DND-41 (cell line): Measurements from ENCODE around the gene RNPEP.

ENCODE experiments used
- ATAC-seq: fragments of 200-7000 bp; cut with Tn5 transposase; 3 replicates; pipeline ENCODE4 v1.9.1; 2021; ENCODE audit warnings: low read depth; ENCODE audit not compliant: insufficient read depth
- DNase-seq: peaks from one replicate; pipeline ENCODE4 v3.0.0-alpha.2; 2020
- H2AFZ ChIP-seq: 2 replicates; pipeline ENCODE4 v1.6.0; 2012; ENCODE audit warnings: low read depth, low read length
- H3K27ac ChIP-seq: 2 replicates; pipeline ENCODE4 v1.5.1; 2012; ENCODE audit warnings: low read length, inconsistent platforms
- H3K27me3 ChIP-seq: fragments of 200-600 bp; sonication (generic); 2 replicates; pipeline ENCODE4 v1.6.0; 2012; ENCODE audit warnings: low read length, mild to moderate bottlenecking, inconsistent platforms; ENCODE audit not compliant: insufficient read depth, poor library complexity
- H3K36me3 ChIP-seq: 2 replicates; pipeline ENCODE4 v1.5.1; 2012; ENCODE audit warnings: low read length, inconsistent platforms; ENCODE audit not compliant: insufficient read depth
- H3K4me1 ChIP-seq: 2 replicates; pipeline ENCODE4 v1.5.1; 2012; ENCODE audit warnings: mild to moderate bottlenecking, low read length; ENCODE audit not compliant: insufficient read depth
- H3K4me2 ChIP-seq: 2 replicates; pipeline ENCODE4 v1.6.0; 2012; ENCODE audit warnings: mild to moderate bottlenecking, moderate library complexity, low read length, inconsistent platforms; ENCODE audit not compliant: insufficient read depth
- H3K4me3 ChIP-seq, 2 experiments: fragments of 200-600 bp in 1 of 2; shearing (Covaris generic) in 1 of 2; 2 replicates each; pipeline ENCODE4 v1.5.1; 2012 to 2016; ENCODE audit warnings: inconsistent platforms in 2 of 2, low read length in 2 of 2, mild to moderate bottlenecking in 2 of 2, low read depth in 1 of 2, moderate library complexity in 1 of 2
- H3K79me2 ChIP-seq: 2 replicates; pipeline ENCODE4 v1.6.0; 2012; ENCODE audit warnings: low read length, inconsistent platforms; ENCODE audit not compliant: insufficient read depth
- H3K9ac ChIP-seq: 2 replicates; pipeline ENCODE4 v1.6.0; 2012; ENCODE audit warnings: low read depth, mild to moderate bottlenecking, inconsistent platforms, low read length, moderate library complexity
- H3K9me3 ChIP-seq: 2 replicates; pipeline ENCODE4 v1.5.1; 2012; ENCODE audit warnings: low read length, moderate library complexity, mild to moderate bottlenecking, inconsistent platforms; ENCODE audit not compliant: insufficient read depth, severe bottlenecking
- H4K20me1 ChIP-seq: 2 replicates; pipeline ENCODE4 v1.6.0; 2012; ENCODE audit warnings: low read length; ENCODE audit not compliant: insufficient read depth
- CTCF ChIP-seq: IDR thresholded peaks from 2 replicates; pipeline ENCODE4 v1.5.1; 2012; ENCODE audit warnings: borderline replicate concordance, low read length, moderate library complexity, mild to moderate bottlenecking; ENCODE audit not compliant: poor library complexity, severe bottlenecking; ENCODE audit errors: extremely low read depth
- EZH2 ChIP-seq: IDR thresholded peaks from 3 replicates; pipeline ENCODE4 v1.6.1; 2012; ENCODE audit warnings: borderline replicate concordance, low read depth, mild to moderate bottlenecking, moderate library complexity, low read length, inconsistent platforms; ENCODE audit not compliant: severe bottlenecking

Gene RNPEP

GRCh38 chr1:201944639-201945038 lies 37.8 kb upstream of the RNPEP start:
- Histone ChIP-seq H3K4me1 (no peaks in the 10 kb centered on the region), H3K36me3 (no peaks in the 10 kb centered on the region), H3K4me2 (no peak overlapping the region), H3K9ac (no peak overlapping the region), H3K27me3 (peaks cover 28% of the 10 kb centered on the region), H3K9me3 (no peaks in the 10 kb centered on the region), H4K20me1 (0 out of 2 replicates have a peak, but pooled peaks cover 5% of the 10 kb centered on the region), H3K4me3 (no peak overlapping the region), H3K27ac (no peak overlapping the region), H3K79me2 (no peaks in the 10 kb centered on the region), H2AFZ (no peak overlapping the region)
- no peak for TF ChIP-seq CTCF
- no peak for TF ChIP-seq EZH2
- no peak for DNase-seq
- ATAC-seq = no peak

GRCh38 chr1:201945157-201945556 lies 37.3 kb upstream of the RNPEP start:
- Histone ChIP-seq H3K9me3 (no peaks in the 10 kb centered on the region), H3K79me2 (no peaks in the 10 kb centered on the region), H3K9ac (no peak overlapping the region), H4K20me1 (0 out of 2 replicates have a peak, but pooled peaks cover 5% of the 10 kb centered on the region), H3K27me3 (peaks cover 30% of the 10 kb centered on the region), H3K36me3 (no peaks in the 10 kb centered on the region), H3K27ac (no peak overlapping the region), H3K4me2 (no peak overlapping the region), H3K4me1 (no peaks in the 10 kb centered on the region), H3K4me3 (no peak overlapping the region), H2AFZ (no peak overlapping the region)
- no peak for TF ChIP-seq EZH2
- TF ChIP-seq CTCF = peak; percentile 32
- ATAC-seq = no peak
- no peak for DNase-seq

GRCh38 chr1:201945863-201946223 lies 36.6 kb upstream of the RNPEP start:
- TF ChIP-seq CTCF (no peak), EZH2 (no peak)
- Histone ChIP-seq H3K27me3 (peaks cover 30% of the 10 kb centered on the region), H3K27ac (no peak overlapping the region), H3K9me3 (no peaks in the 10 kb centered on the region), H2AFZ (no peak overlapping the region), H3K9ac (no peak overlapping the region), H3K4me1 (no peaks in the 10 kb centered on the region), H4K20me1 (0 out of 2 replicates have a peak, but pooled peaks cover 5% of the 10 kb centered on the region), H3K4me3 (no peak overlapping the region), H3K4me2 (no peak overlapping the region), H3K36me3 (no peaks in the 10 kb centered on the region), H3K79me2 (no peaks in the 10 kb centered on the region)
- DNase-seq (no peak), ATAC-seq (no peak)
